Left cardiac atrium (tissue), 4 donors: ENCODE measurements around the gene LPAR6. TPM values are rescaled to one million over a fixed set of nuclear protein-coding genes. Genes with fewer than 3 reads are reported as not detected.
"Not testable (repeated sequence)": the region's sequence is repeated elsewhere in the genome, so short reads cannot be mapped to it uniquely, and the experiment has no call there.

Experiments used
- ATAC-seq, 2 donors: fragments of 200-7000 bp; cut with Tn5 transposase; one replicate each; pipeline ENCODE4 v1.9.1; 2020; ENCODE audit warnings: mild to moderate bottlenecking in 2 of 2, moderate library complexity in 2 of 2
- DNase-seq: peaks from one replicate; pipeline ENCODE4 v3.0.0-alpha.2; 2020
- intact Hi-C, 2 donors: fragments of 100-400 bp; cut with DNase I; formaldehyde crosslinking; loops; one replicate each; pipeline versions ENCODE4 v1.14.1 to v1.15.1; 2022 to 2023
- long read RNA-seq: library from polyadenylated mRNA; unstranded; transcript quantifications from one replicate; pipeline ENCODE4 v2.0.0, GENCODE V29; 2021
- total RNA-seq, 2 donors: library from RNA; stranded (reverse); fragmentation: NEBNext Ultra II Directional; extraction: Animal tissue kit (Norgen Biotek cat#: 25700); gene quantifications; one replicate each; pipeline ENCODE4 v1.2.1, GENCODE V29; 2021
- donor health status: DM: no; HTN: yes; CAD: no.
- donor health status: DM: no; HTN: yes; CAD: no; lungs with severe emphysema.
- donor health status: DM: yes; HTN: yes; CAD: no.
- donor health status: Dilated cardiomyopathy.

LPAR6 gene
- 10 to 100 TPM; 13.5 to 15.0 TPM for total RNA-seq
- long read RNA-seq, partial matches to known transcripts = 0 of 19 reads
- long read RNA-seq, other reads (novel, unspliced or antisense) = 17 of 19 reads

- ATAC-seq = peak; percentile 86 to 89
- intact Hi-C loops = loop anchor here in 1 of 2 donors (5.0 kb wide), 1 partner anchor 164 kb away; no protein-coding TSS in a partner anchor
- DNase-seq = no peak
Measured at GRCh38 chr13:48412881-48413351, at the start of gene LPAR6. Gene LPAR6, minus strand, starts transcription at chr13:48413113. Its CDS starts 690 bp downstream, at chr13:48412423.

GRCh38 chr13:48457578-48458242 lies 44.8 kb upstream of the LPAR6 start:
- ATAC-seq = no peak
- intact Hi-C loops = no loop called here
- no peak for DNase-seq

- intact Hi-C loops = no loop called here
- DNase-seq (no peak), ATAC-seq (no peak)
Measured at GRCh38 chr13:48456546-48456945, 43.6 kb upstream of the LPAR6 start.

GRCh38 chr13:48451196-48451595 lies 38.3 kb upstream of the LPAR6 start:
- DNase-seq, ATAC-seq, intact Hi-C loops: not testable (repeated sequence)

DNA sequence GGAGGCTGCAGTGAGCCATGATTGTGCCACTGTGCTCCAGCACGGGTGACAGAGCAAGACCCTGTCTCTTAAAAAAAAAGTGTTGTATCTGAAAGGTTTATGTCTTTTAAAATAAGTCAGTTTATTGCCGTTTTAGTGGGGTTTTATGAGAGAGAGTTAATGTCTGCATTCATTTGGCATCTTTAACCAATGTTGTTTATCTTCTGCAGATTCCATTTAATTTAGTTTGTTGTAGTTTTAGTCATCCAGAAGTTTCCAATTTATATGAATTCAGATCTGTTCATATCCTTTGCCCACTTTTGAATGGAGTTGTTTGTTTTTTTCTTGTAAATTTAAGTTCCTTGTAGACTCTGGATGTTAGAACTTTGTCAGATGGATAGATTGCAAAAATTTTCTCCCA lies 36.7 kb upstream of the LPAR6 start:
- ATAC-seq (no peak), DNase-seq (no peak)
- intact Hi-C loops = no loop called here

GRCh38 chr13:48448959-48449614 lies 36.2 kb upstream of the LPAR6 start:
- intact Hi-C loops = no loop called here
- ATAC-seq (peak in 1 of 2 donors; percentile 59), DNase-seq (no peak)

GRCh38 chr13:48448285-48448958 lies 35.5 kb upstream of the LPAR6 start:
- ATAC-seq = no peak
- intact Hi-C loops = no loop called here

GRCh38 chr13:48446464-48446863 lies 33.6 kb upstream of the LPAR6 start:
- DNase-seq = no peak
- ATAC-seq = peak in 1 of 2 donors; percentile 77
- intact Hi-C loops = no loop called here

More at GRCh38 chr13:48448285-48448958, 35.5 kb upstream of the LPAR6 start:
- DNase-seq = no peak

GRCh38 chr13:48443442-48444208 lies 30.7 kb upstream of the LPAR6 start:
- DNase-seq (no peak), ATAC-seq (no peak)
- intact Hi-C loops = no loop called here

DNA sequence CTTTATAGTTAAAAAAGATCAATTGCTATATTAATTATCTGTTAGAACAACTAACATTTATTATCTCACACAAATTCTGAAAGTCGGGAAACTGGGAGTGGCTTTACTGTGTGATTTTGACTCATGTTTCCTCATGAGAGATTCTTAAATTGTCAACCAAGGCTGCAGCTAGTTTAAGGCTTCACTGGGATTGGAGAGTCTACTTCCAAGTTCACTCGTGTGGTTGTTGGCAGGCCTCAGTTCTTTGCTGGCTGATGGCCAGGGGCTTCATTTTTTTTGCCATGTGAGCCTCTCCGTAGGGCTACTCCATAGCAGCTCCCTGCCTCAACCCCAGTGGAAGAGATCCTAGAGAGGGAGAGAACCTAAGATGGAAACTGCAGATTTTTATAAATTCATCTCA lies 24.5 kb upstream of the LPAR6 start:
- peak; percentile 94 to 97 for ATAC-seq
- peak; percentile 68 for DNase-seq
- intact Hi-C loops = no loop called here

- ATAC-seq (no peak), DNase-seq (no peak)
- intact Hi-C loops = no loop called here
Measured at GRCh38 chr13:48436661-48437288, 23.9 kb upstream of the LPAR6 start.

DNA sequence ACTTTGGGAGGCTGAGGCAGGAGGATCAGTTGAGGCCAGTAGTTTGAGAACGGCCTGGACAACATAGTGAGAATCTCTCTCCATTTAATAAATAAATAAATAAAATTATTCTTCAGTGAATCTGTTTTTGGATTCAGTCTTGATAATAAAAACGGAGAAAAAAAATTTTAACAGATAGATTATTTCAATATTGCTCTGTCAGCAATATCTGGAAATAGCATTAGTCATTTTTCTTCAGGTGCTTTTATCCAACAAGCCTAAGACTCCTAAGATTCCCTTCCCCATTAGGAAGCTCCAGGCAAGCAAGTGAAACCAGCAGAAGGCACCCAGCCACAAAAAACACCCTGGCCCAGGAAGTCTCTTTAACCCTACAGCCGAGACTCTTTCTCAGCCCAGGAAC lies 21.3 kb upstream of the LPAR6 start:
- ATAC-seq (no peak), DNase-seq (no peak)
- intact Hi-C loops = no loop called here

- ATAC-seq (peak; percentile 30 to 34), DNase-seq (no peak)
- intact Hi-C loops = no loop called here
Measured at GRCh38 chr13:48431987-48432615, 19.2 kb upstream of the LPAR6 start.

DNA sequence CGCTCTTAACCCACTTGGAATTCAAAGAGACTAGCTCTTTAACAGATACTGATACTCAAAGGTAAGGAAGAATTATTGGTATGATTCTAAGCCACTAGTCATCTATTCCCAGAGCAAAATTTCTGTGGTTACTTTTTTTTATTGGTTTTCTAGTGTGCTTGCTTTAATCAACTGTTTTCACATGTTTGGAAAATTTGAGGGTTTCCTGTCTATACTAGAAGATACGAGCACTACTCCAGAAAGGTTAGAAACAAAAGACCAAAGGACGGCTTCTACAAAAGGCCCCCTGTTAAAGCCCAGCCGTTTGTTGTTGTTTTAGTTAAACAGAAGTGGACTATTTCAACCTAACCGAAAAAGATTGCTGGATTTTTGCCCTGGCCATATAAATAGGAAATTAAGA lies 18.5 kb upstream of the LPAR6 start:
- DNase-seq (no peak), ATAC-seq (no peak)
- intact Hi-C loops = no loop called here

GRCh38 chr13:48429886-48430285 lies 17.0 kb upstream of the LPAR6 start:
- ATAC-seq (no peak), DNase-seq (no peak)
- intact Hi-C loops = no loop called here

- no peak for DNase-seq
- intact Hi-C loops = no loop called here
- no peak for ATAC-seq
Measured at GRCh38 chr13:48429036-48429435, 16.1 kb upstream of the LPAR6 start.

GRCh38 chr13:48426755-48427298 lies 13.9 kb upstream of the LPAR6 start:
- DNase-seq, intact Hi-C loops: not testable (repeated sequence)
- peak in 1 of 2 donors; percentile 21 for ATAC-seq

GRCh38 chr13:48426052-48426451 lies 13.1 kb upstream of the LPAR6 start:
- ATAC-seq (no peak), DNase-seq (no peak)
- intact Hi-C loops = no loop called here
